LNCaP clone FGC (cell line): ENCODE data around the gene SLC7A6.

ENCODE experiments used
- DNase-seq: peaks from one replicate; pipeline ENCODE4 v3.0.0-alpha.2; 2011; ENCODE audit warnings: low read depth
- H3K4me3 ChIP-seq: 2 replicates; pipeline ENCODE4 v1.5.1; 2011; ENCODE audit warnings: mild to moderate bottlenecking, low read depth, low read length, control low read depth
- TF ChIP-seq, protein P1 (sequence below): IDR thresholded peaks from 2 replicates; pipeline ENCODE4 v1.5.1; 2012; ENCODE audit warnings: mild to moderate bottlenecking; ENCODE audit not compliant: control insufficient read depth, insufficient read depth; ENCODE audit errors: extremely low read depth

Gene SLC7A6

GRCh38 chr16:68343137-68343536 lies 78.8 kb downstream of the SLC7A6 start:
- no peak overlapping the region for H3K4me3 ChIP-seq
- TF ChIP-seq, protein P1, sequence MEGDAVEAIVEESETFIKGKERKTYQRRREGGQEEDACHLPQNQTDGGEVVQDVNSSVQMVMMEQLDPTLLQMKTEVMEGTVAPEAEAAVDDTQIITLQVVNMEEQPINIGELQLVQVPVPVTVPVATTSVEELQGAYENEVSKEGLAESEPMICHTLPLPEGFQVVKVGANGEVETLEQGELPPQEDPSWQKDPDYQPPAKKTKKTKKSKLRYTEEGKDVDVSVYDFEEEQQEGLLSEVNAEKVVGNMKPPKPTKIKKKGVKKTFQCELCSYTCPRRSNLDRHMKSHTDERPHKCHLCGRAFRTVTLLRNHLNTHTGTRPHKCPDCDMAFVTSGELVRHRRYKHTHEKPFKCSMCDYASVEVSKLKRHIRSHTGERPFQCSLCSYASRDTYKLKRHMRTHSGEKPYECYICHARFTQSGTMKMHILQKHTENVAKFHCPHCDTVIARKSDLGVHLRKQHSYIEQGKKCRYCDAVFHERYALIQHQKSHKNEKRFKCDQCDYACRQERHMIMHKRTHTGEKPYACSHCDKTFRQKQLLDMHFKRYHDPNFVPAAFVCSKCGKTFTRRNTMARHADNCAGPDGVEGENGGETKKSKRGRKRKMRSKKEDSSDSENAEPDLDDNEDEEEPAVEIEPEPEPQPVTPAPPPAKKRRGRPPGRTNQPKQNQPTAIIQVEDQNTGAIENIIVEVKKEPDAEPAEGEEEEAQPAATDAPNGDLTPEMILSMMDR: no peak
- no peak for DNase-seq

DNA sequence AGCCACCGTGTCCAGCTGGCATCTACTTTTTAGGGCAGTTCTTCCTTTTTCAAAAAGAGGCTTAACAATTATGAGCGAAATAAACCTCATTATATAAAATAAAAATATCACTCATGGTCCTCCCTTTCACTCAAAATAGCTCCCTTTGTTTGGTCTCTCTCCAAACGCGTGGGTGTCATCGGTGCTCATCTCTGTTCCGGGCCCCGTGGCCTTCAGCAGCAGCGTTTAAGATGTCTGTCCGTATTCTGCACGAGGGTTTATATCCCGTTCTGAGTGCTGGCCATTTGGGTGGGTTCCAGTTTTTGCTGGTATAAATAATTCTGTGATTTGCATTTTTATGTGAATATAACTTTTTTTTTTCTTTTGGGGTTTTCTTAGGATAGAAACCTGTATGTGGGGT lies 79.9 kb downstream of the SLC7A6 start:
- no peak for DNase-seq
- TF ChIP-seq, protein P1: no peak
- no peak overlapping the region for H3K4me3 ChIP-seq

DNA sequence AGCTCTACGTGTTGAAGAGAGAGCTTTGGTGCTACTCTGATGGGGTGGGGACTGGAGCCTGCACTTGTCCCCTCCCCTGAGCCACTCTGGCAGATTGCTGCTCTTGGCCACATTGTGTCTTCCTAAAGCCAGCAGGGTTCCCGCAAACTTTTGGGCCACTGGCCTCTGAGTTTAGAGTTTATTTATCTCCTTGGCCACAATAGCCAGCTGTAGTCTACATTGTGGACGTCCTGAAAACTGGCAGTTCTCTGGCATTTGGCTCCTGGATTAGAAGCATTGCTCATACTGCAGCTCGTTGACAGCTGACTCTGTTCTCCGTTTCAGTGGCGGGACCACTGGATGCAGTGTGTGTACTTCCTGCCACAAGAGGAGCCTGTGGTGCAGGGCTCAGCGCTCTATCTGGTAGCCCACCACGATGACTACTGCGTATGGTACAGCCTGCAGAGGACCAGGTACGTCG lies 81.1 kb downstream of the SLC7A6 start:
- TF ChIP-seq, protein P1: no peak
- no peak overlapping the region for H3K4me3 ChIP-seq
- DNase-seq: no peak

- TF ChIP-seq, protein P1: no peak
- DNase-seq: no peak
- H3K4me3 ChIP-seq: no peak overlapping the region
Observed at GRCh38 chr16:68345958-68346635, 81.8 kb downstream of the SLC7A6 start.

DNA sequence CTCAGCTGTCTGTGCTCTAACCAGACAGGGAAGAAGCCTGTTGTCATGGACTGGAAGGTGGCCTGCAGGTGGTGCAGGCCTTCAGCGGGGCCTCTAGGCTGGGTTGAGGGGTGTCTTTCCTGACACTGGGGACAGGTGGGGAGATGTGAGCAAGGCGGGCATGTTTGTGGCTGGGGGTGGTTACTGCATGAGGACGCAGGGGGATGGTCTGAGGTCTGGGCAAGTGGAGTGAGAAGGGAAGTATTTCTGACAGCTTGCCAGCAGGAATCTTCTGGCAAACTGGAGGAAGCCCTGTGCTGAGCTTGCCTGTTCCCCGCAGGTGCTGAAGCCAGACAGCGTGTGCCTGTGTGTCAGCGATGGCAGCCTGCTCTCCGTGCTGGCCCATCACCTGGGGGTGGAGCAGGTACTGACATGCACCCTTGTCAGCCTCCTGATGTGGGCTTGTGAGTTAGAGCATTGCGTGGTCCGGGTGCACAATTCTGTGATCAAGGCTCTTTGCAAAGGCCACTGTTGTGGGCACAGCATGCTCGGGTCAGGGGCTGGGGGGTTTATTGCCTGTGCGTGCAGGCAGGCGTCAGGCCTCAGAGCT lies 82.7 kb downstream of the SLC7A6 start:
- no peak overlapping the region for H3K4me3 ChIP-seq
- DNase-seq: no peak
- TF ChIP-seq, protein P1: no peak

GRCh38 chr16:68347605-68348004 lies 83.3 kb downstream of the SLC7A6 start:
- no peak overlapping the region for H3K4me3 ChIP-seq
- no peak for DNase-seq

More at GRCh38 chr16:68347605-68348004, 83.3 kb downstream of the SLC7A6 start:
- TF ChIP-seq, protein P1: no peak
